Mesenchymal stem cell (in vitro differentiated cells and primary cell): ENCODE measurements around the gene TIGD3.

Experiments used
- DNase-seq: peaks from one replicate; pipeline ENCODE4 v3.0.0-alpha.2; 2013
- H2AFZ ChIP-seq: one replicate; pipeline ENCODE4 v1.6.1; 2013; ENCODE audit warnings: low read depth, mild to moderate bottlenecking, control low read depth, inconsistent platforms, low read length, moderate library complexity
- H2AK5ac ChIP-seq: 2 replicates; pipeline ENCODE4 v1.6.1; 2013; ENCODE audit warnings: low read length, moderate library complexity, mild to moderate bottlenecking, inconsistent platforms; ENCODE audit not compliant: severe bottlenecking
- H2BK120ac ChIP-seq: one replicate; pipeline ENCODE4 v1.6.1; 2013; ENCODE audit warnings: low read depth, mild to moderate bottlenecking, inconsistent platforms, low read length, moderate library complexity
- H2BK12ac ChIP-seq, 2 experiments: one replicate each; pipeline ENCODE4 v1.6.1; 2013; ENCODE audit warnings: inconsistent platforms in 2 of 2, low read length in 2 of 2, mild to moderate bottlenecking in 2 of 2, moderate library complexity in 2 of 2, control low read depth in 1 of 2
- H2BK15ac ChIP-seq: one replicate; pipeline ENCODE4 v1.6.1; 2013; ENCODE audit warnings: mild to moderate bottlenecking, low read depth, inconsistent platforms; ENCODE audit not compliant: poor library complexity, severe bottlenecking
- H2BK5ac ChIP-seq: 2 replicates; pipeline ENCODE4 v1.6.1; 2013; ENCODE audit warnings: low read depth, mild to moderate bottlenecking, low read length, control low read depth, inconsistent platforms; ENCODE audit not compliant: poor library complexity, severe bottlenecking
- H3K14ac ChIP-seq, 2 experiments: one replicate each; pipeline ENCODE4 v1.6.1; 2013; ENCODE audit warnings: inconsistent platforms in 2 of 2, low read length in 2 of 2, control low read depth in 1 of 2, mild to moderate bottlenecking in 1 of 2, moderate library complexity in 1 of 2
- H3K18ac ChIP-seq, 2 experiments: one replicate each; pipeline ENCODE4 v1.6.1; 2013; ENCODE audit warnings: inconsistent platforms in 2 of 2, low read length in 2 of 2, control low read depth in 1 of 2, low read depth in 1 of 2, mild to moderate bottlenecking in 1 of 2
- H3K23ac ChIP-seq, 2 experiments: one replicate each; pipeline ENCODE4 v1.6.1; 2013; ENCODE audit warnings: inconsistent platforms in 2 of 2, low read length in 2 of 2, mild to moderate bottlenecking in 2 of 2, moderate library complexity in 2 of 2, control low read depth in 1 of 2
- H3K27ac ChIP-seq: 2 replicates; pipeline ENCODE4 v1.5.1; 2013; ENCODE audit warnings: mild to moderate bottlenecking, moderate library complexity, low read length, control low read depth, inconsistent platforms; ENCODE audit not compliant: poor library complexity, severe bottlenecking
- H3K27me3 ChIP-seq, 2 experiments: 2 replicates each; pipeline versions ENCODE4 v1.6.1 to v1.7.0; 2013; ENCODE audit warnings: low read length in 2 of 2, mild to moderate bottlenecking in 2 of 2, moderate library complexity in 2 of 2, control low read depth in 1 of 2, inconsistent platforms in 1 of 2; ENCODE audit not compliant: control insufficient read depth in 1 of 2, insufficient read depth in 1 of 2
- H3K36me3 ChIP-seq, 2 experiments: 2 replicates each; pipeline versions ENCODE4 v1.6.1 to v1.7.0; 2013; ENCODE audit warnings: low read length in 2 of 2, control low read depth in 1 of 2, inconsistent platforms in 1 of 2, low read depth in 1 of 2, mild to moderate bottlenecking in 1 of 2; ENCODE audit not compliant: insufficient read depth in 2 of 2, control insufficient read depth in 1 of 2
- H3K4ac ChIP-seq, 2 experiments: one replicate each; pipeline ENCODE4 v1.6.1; 2013; ENCODE audit warnings: inconsistent platforms in 2 of 2, low read length in 2 of 2, mild to moderate bottlenecking in 2 of 2, moderate library complexity in 2 of 2, control low read depth in 1 of 2, low read depth in 1 of 2
- H3K4me1 ChIP-seq: 2 replicates; pipeline ENCODE4 v1.6.1; 2013; ENCODE audit warnings: low read depth, low read length, control low read depth; ENCODE audit not compliant: control insufficient read depth, insufficient read depth
- H3K4me2 ChIP-seq: 2 replicates; pipeline ENCODE4 v1.6.1; 2013; ENCODE audit warnings: low read length, mild to moderate bottlenecking, inconsistent platforms; ENCODE audit not compliant: poor library complexity, severe bottlenecking
- H3K4me3 ChIP-seq, 2 experiments: 2 replicates each; pipeline versions ENCODE4 v1.5.1 to v1.7.0; 2013; ENCODE audit warnings: low read length in 2 of 2, mild to moderate bottlenecking in 2 of 2, control low read depth in 1 of 2, low read depth in 1 of 2; ENCODE audit not compliant: insufficient read depth in 1 of 2
- H3K79me1 ChIP-seq: replicated peaks from 2 replicates; pipeline ENCODE4 v1.6.1; 2013; ENCODE audit warnings: mild to moderate bottlenecking, control low read depth, low read length, inconsistent platforms; ENCODE audit not compliant: poor library complexity, severe bottlenecking
- H3K9ac ChIP-seq: 2 replicates; pipeline ENCODE4 v1.7.0; 2013; ENCODE audit warnings: mild to moderate bottlenecking, low read length, moderate library complexity
- H3K9me3 ChIP-seq: 2 replicates; pipeline ENCODE4 v1.7.0; 2013; ENCODE audit warnings: mild to moderate bottlenecking, low read length; ENCODE audit not compliant: control insufficient read depth
- H4K8ac ChIP-seq: one replicate; pipeline ENCODE4 v1.6.1; 2013; ENCODE audit warnings: inconsistent platforms, mild to moderate bottlenecking, low read length, moderate library complexity
- H4K91ac ChIP-seq: one replicate; pipeline ENCODE4 v1.6.1; 2013; ENCODE audit warnings: mild to moderate bottlenecking, low read length, inconsistent platforms
- WGBS: methylation state at CpG from one replicate; pipeline ENCODE4 v1.1.7; 2013; ENCODE audit warnings: mixed read lengths; 5-methylcytosine and 5-hydroxymethylcytosine counted together

The TIGD3 gene

GRCh38 chr11:65392186-65392829 lies 37.8 kb downstream of the TIGD3 start:
- no peak overlapping the region for H2BK120ac ChIP-seq
- no peak overlapping the region for H3K27ac ChIP-seq
- H3K4me3 ChIP-seq = no peak overlapping the region
- H3K36me3 ChIP-seq = peaks cover 66 to 69% of the 10 kb centered on the region in 2 experiments
- H2BK12ac ChIP-seq = peak overlapping the region in 1 of 2 experiments; percentile 38
- H2AFZ ChIP-seq = no peak overlapping the region
- no peak overlapping the region for H3K4me2 ChIP-seq
- DNase-seq = no peak
- H3K23ac ChIP-seq = no peak overlapping the region
- no peak overlapping the region for H3K18ac ChIP-seq
- H3K27me3 ChIP-seq = no peaks in the 10 kb centered on the region
- peak overlapping the region; percentile 55 for H4K8ac ChIP-seq
- no peak overlapping the region for H3K4ac ChIP-seq
- H2AK5ac ChIP-seq = no peak overlapping the region
- H2BK5ac ChIP-seq = no peak overlapping the region
- H3K9ac ChIP-seq = no peak overlapping the region
- H3K4me1 ChIP-seq = peaks cover 44% of the 10 kb centered on the region
- H3K79me1 ChIP-seq = peaks cover 59% of the 10 kb centered on the region
- H3K9me3 ChIP-seq = no peaks in the 10 kb centered on the region
- peak overlapping the region; percentile 34 for H2BK15ac ChIP-seq
- no peak overlapping the region for H3K14ac ChIP-seq
- peak overlapping the region; percentile 71 for H4K91ac ChIP-seq
- 91% methylated on average over 13 of the region's 13 CpGs for WGBS

GRCh38 chr11:65392899-65393298 lies 38.3 kb downstream of the TIGD3 start:
- Histone ChIP-seq H3K18ac (no peak overlapping the region), H3K9ac (no peak overlapping the region), H3K79me1 (peaks cover 60% of the 10 kb centered on the region), H3K9me3 (no peaks in the 10 kb centered on the region), H3K36me3 (peaks cover 72 to 75% of the 10 kb centered on the region in 2 experiments), H3K14ac (no peak overlapping the region), H2BK5ac (no peak overlapping the region), H2BK120ac (no peak overlapping the region), H2BK15ac (no peak overlapping the region), H3K4me2 (no peak overlapping the region), H3K4me1 (peaks cover 43% of the 10 kb centered on the region), H3K27ac (no peak overlapping the region), H3K23ac (no peak overlapping the region), H3K4me3 (no peak overlapping the region), H4K8ac (no peak overlapping the region), H2AFZ (no peak overlapping the region), H3K4ac (no peak overlapping the region), H4K91ac (no peak overlapping the region), H3K27me3 (no peaks in the 10 kb centered on the region), H2AK5ac (no peak overlapping the region), H2BK12ac (no peak overlapping the region)
- WGBS = 96% methylated on average over 5 of the region's 5 CpGs
- DNase-seq = no peak

- no peak overlapping the region for H3K9ac ChIP-seq
- no peaks in the 10 kb centered on the region for H3K9me3 ChIP-seq
- 95% methylated on average over 17 of the region's 17 CpGs for WGBS
- H3K4me3 ChIP-seq = no peak overlapping the region
- no peak overlapping the region for H3K27ac ChIP-seq
- no peak for DNase-seq
- H2AFZ ChIP-seq = no peak overlapping the region
- H3K14ac ChIP-seq = no peak overlapping the region
- no peak overlapping the region for H4K8ac ChIP-seq
- H4K91ac ChIP-seq = no peak overlapping the region
- no peak overlapping the region for H3K4ac ChIP-seq
- peaks cover 40% of the 10 kb centered on the region for H3K4me1 ChIP-seq
- H3K23ac ChIP-seq = peak overlapping the region in 1 of 2 experiments; percentile 19
- no peak overlapping the region for H2BK120ac ChIP-seq
- peak overlapping the region; percentile 73 for H2BK15ac ChIP-seq
- no peak overlapping the region for H2AK5ac ChIP-seq
- peaks cover 61% of the 10 kb centered on the region for H3K79me1 ChIP-seq
- no peak overlapping the region for H2BK5ac ChIP-seq
- no peak overlapping the region for H3K18ac ChIP-seq
- peaks cover 72 to 82% of the 10 kb centered on the region in 2 experiments for H3K36me3 ChIP-seq
- H3K4me2 ChIP-seq = no peak overlapping the region
- H3K27me3 ChIP-seq = no peaks in the 10 kb centered on the region
- no peak overlapping the region for H2BK12ac ChIP-seq
Observed at GRCh38 chr11:65393513-65394079, 39.0 kb downstream of the TIGD3 start.

- Histone ChIP-seq H3K27me3 (no peaks in the 10 kb centered on the region), H2AK5ac (no peak overlapping the region), H2BK120ac (no peak overlapping the region), H3K79me1 (peaks cover 59% of the 10 kb centered on the region), H3K9me3 (no peaks in the 10 kb centered on the region), H3K4me2 (no peak overlapping the region), H4K8ac (no peak overlapping the region), H3K9ac (no peak overlapping the region), H2BK12ac (no peak overlapping the region), H2AFZ (no peak overlapping the region), H3K23ac (no peak overlapping the region), H2BK15ac (no peak overlapping the region), H3K36me3 (peaks cover 72 to 81% of the 10 kb centered on the region in 2 experiments), H3K4ac (no peak overlapping the region), H3K14ac (no peak overlapping the region), H3K4me1 (peaks cover 35% of the 10 kb centered on the region), H3K27ac (no peak overlapping the region), H3K18ac (no peak overlapping the region), H2BK5ac (no peak overlapping the region), H4K91ac (no peak overlapping the region), H3K4me3 (no peak overlapping the region)
- no peak for DNase-seq
- 97% methylated on average over 19 of the region's 20 CpGs for WGBS
Observed at GRCh38 chr11:65394125-65394536, 39.6 kb downstream of the TIGD3 start.
